Left lung (tissue), 10 donors: ENCODE results near the gene MT1E. TPM values are rescaled to one million over a fixed set of nuclear protein-coding genes. Genes with fewer than 3 reads are reported as not detected.
A peak's percentile ranks its signal among the peaks of the same experiment; 100 is the strongest.

Experiments used
- ATAC-seq: fragments of 200-7000 bp; cut with Tn5 transposase; one replicate; pipeline ENCODE4 v1.9.1; 2020; ENCODE audit warnings: moderate library complexity
- DNase-seq, 4 donors: peaks; one replicate each; pipeline ENCODE4 v3.0.0-alpha.2; 2013 to 2020
- H3K27ac ChIP-seq, 2 donors: fragments of 200-600 bp; sonication (generic) in 1 of 2; one replicate each; pipeline versions ENCODE4 v1.5.0 to v1.8.0; 2020 to 2021
- H3K27me3 ChIP-seq, 2 donors: fragments of 200-600 bp; sonication (generic) in 1 of 2; one replicate each; pipeline versions ENCODE4 v1.5.0 to v1.8.0; 2020 to 2021
- H3K36me3 ChIP-seq, 2 donors: fragments of 200-600 bp; sonication (generic) in 1 of 2; one replicate each; pipeline versions ENCODE4 v1.5.0 to v1.8.0; 2020 to 2021
- H3K4me1 ChIP-seq, 2 donors: fragments of 200-600 bp; one replicate each; pipeline ENCODE4 v1.8.0; 2021
- H3K4me3 ChIP-seq, 2 donors: fragments of 200-600 bp; sonication (generic) in 1 of 2; one replicate each; pipeline versions ENCODE4 v1.5.0 to v1.8.0; 2020 to 2021; ENCODE audit warnings: mild to moderate bottlenecking in 1 of 2
- H3K9me3 ChIP-seq, 2 donors: fragments of 200-600 bp; sonication (generic) in 1 of 2; one replicate each; pipeline versions ENCODE4 v1.5.0 to v1.8.0; 2020 to 2021
- intact Hi-C, 2 donors: fragments of 100-400 bp; cut with DNase I; formaldehyde crosslinking; loops; one replicate each; pipeline versions ENCODE4 v1.11.2 to v1.14.2; 2022
- polyA plus RNA-seq, 6 donors: library from polyadenylated mRNA; unstranded; fragments of 120-200 nt; gene quantifications; one replicate each; pipeline ENCODE4 v1.2.1, GENCODE V29; 2013; ENCODE audit not compliant: insufficient read length in 6 of 6
- total RNA-seq, 2 donors: library from RNA; stranded (reverse); fragmentation: NEBNext Ultra II Directional; extraction: Animal tissue kit (Norgen Biotek cat#: 25700); gene quantifications; one replicate each; pipeline ENCODE4 v1.2.1, GENCODE V29; 2021
- TF ChIP-seq, protein P1 (sequence below), 2 donors: fragments of 200-600 bp; sonication (generic) in 1 of 2; IDR thresholded peaks; one replicate each; pipeline versions ENCODE4 v1.5.0 to v1.8.0; 2021; ENCODE audit warnings: antibody characterized with exemption in 2 of 2
- donor health status: DM: no; HTN: yes; CAD: no.
- donor health status: DM: no; HTN: no; CAD: no.

MT1E gene
- total and polyA plus RNA-seq, 8 donors: 9.0 to 262 (median 12.7) TPM

DNA sequence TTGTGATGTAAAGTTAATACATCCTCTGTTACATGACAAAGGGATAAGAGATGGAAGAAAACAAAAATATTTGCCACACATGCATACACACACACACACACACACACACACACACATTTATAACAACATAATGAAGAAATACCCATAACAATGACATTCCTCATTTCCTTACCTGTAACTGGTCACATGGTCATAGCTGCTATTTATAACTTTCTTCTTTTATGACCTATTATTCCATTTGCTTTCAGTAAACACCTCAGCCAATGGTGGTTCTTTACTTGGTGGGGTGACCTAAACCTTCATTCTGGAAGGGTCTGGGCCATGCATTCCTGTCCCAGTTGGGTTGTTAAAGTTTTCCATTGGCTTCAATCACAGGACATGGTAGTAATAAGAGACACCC is 11.9 kb upstream of the MT1E start:
- H3K36me3 ChIP-seq: no peaks in the 10 kb centered on the region
- H3K4me3 ChIP-seq: no peak overlapping the region
- no peak for ATAC-seq
- H3K4me1 ChIP-seq: peaks cover 9 to 38% of the 10 kb centered on the region in 2 donors
- TF ChIP-seq, protein P1, sequence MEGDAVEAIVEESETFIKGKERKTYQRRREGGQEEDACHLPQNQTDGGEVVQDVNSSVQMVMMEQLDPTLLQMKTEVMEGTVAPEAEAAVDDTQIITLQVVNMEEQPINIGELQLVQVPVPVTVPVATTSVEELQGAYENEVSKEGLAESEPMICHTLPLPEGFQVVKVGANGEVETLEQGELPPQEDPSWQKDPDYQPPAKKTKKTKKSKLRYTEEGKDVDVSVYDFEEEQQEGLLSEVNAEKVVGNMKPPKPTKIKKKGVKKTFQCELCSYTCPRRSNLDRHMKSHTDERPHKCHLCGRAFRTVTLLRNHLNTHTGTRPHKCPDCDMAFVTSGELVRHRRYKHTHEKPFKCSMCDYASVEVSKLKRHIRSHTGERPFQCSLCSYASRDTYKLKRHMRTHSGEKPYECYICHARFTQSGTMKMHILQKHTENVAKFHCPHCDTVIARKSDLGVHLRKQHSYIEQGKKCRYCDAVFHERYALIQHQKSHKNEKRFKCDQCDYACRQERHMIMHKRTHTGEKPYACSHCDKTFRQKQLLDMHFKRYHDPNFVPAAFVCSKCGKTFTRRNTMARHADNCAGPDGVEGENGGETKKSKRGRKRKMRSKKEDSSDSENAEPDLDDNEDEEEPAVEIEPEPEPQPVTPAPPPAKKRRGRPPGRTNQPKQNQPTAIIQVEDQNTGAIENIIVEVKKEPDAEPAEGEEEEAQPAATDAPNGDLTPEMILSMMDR (IDR thresholded peaks at IDR 0.05): no peak
- no peak overlapping the region for H3K27ac ChIP-seq
- no peaks in the 10 kb centered on the region for H3K9me3 ChIP-seq
- DNase-seq: no peak
- peaks cover 0 to 22% of the 10 kb centered on the region in 2 donors for H3K27me3 ChIP-seq
- intact Hi-C loops: no loop called here

DNA sequence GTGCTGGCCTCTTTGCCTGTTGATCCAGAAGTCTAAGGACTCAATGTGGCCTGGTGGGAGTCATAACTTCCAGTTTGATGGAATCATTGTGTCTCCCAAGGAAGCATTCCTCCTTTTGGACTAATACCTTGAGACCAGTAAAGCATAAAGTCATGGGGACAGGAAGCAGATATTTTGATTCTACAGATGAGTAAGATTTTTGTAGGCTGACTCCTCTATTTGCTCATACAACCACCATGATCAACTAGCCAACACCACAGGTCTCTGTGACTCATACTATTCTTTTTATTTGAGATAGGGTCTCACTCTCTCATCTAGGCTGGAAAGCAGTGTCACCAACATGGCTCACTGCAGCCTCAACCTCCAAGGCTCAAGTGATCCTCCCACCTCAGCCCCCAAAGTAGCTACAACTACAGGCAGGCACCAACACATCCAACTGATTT is 11.0 kb upstream of the MT1E start:
- H3K27me3 ChIP-seq: peaks cover 0 to 31% of the 10 kb centered on the region in 2 donors
- no peak for DNase-seq
- intact Hi-C loops: no loop called here
- TF ChIP-seq, protein P1 (IDR thresholded peaks at IDR 0.05): no peak
- peaks cover 9 to 31% of the 10 kb centered on the region in 2 donors for H3K4me1 ChIP-seq
- no peaks in the 10 kb centered on the region for H3K36me3 ChIP-seq
- no peak overlapping the region for H3K4me3 ChIP-seq
- H3K9me3 ChIP-seq: no peaks in the 10 kb centered on the region
- H3K27ac ChIP-seq: no peak overlapping the region
- no peak for ATAC-seq

DNA sequence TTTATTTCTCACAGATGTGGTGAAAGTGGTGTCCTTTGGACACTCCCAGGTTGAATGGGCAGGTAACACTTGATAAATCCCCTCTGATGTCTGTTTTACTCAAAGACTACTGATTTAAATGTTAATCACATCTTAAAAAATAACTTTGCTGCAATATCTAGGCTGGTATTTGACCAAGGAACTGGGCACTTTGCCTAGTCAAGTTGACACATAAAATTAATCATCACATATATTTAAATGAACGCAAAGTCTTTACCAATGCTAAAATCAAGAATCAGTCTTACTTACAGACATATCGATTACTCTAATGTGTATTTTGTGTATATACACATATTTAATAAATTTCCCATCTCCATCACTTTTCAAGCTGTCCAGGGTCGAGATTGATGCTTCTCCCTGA is 10.2 kb upstream of the MT1E start:
- Histone ChIP-seq H3K9me3 (no peaks in the 10 kb centered on the region), H3K27me3 (peaks cover 0 to 31% of the 10 kb centered on the region in 2 donors), H3K27ac (no peak overlapping the region), H3K4me1 (peaks cover 4 to 25% of the 10 kb centered on the region in 2 donors), H3K36me3 (no peaks in the 10 kb centered on the region), H3K4me3 (no peak overlapping the region)
- ATAC-seq (no peak), DNase-seq (no peak)
- intact Hi-C loops: no loop called here
- TF ChIP-seq, protein P1 (IDR thresholded peaks at IDR 0.05): no peak

DNA sequence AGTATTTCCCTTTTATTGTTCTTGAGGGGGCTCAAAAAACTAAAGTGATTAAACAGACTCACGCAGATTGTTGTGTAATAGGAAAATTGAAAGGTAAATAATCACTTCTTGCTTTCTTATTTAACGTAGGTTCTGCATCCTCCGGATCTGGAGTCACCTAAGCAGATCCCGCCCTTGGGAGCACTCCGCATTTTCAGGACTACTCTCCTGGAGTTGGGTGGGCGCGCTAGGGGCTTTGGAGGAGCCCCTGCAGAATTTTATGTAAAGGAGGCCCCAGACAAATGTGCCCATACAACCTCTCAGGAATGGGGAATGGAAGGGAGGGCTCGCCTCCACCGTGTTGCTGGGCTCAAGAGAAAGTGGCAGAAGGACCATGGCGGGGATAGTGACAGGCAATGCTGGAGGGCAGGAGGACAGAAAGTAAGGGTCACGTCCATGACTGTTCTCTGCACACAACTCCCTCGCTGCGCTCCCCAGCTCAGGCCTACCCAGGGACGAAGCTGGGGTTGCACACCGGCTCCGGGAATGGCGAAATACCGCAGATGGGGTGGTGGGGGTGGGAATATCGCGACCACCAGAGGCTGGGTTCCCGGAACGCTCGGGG is 8.9 kb upstream of the MT1E start:
- H3K27ac ChIP-seq: peak overlapping the region; percentile 11 to 71

More for the DNA sequence above, 8.9 kb upstream of the MT1E start:
- Histone ChIP-seq H3K4me3 (peak overlapping the region; percentile 39 to 40), H3K9me3 (no peaks in the 10 kb centered on the region), H3K36me3 (no peaks in the 10 kb centered on the region), H3K4me1 (peaks cover 0 to 13% of the 10 kb centered on the region in 2 donors), H3K27me3 (peaks cover 0 to 31% of the 10 kb centered on the region in 2 donors)
- DNase-seq (no peak), ATAC-seq (peak; percentile 30)
- TF ChIP-seq, protein P1 (IDR thresholded peaks at IDR 0.05): no peak
- intact Hi-C loops: no loop called here
